B cell (primary cell): ENCODE measurements around the gene RBKS. TPM values are rescaled to one million over a fixed set of nuclear protein-coding genes. Genes with fewer than 3 reads are reported as not detected.

Experiments used
- ATAC-seq: fragments of 200-7000 bp; cut with Tn5 transposase; one replicate; pipeline ENCODE4 v1.10.0; 2021; ENCODE audit warnings: low read depth, mild to moderate bottlenecking, moderate number of reproducible peaks, moderate library complexity
- CTCF ChIA-PET: fragments of 350-600 bp; sonication (Branson Sonifier 250); formaldehyde crosslinking; loops from one replicate; lab custom pipeline; 2021; ENCODE audit warnings: antibody characterized with exemption, inconsistent platforms; lab: Charles Lee
- POLR2A ChIA-PET: fragments of 350-600 bp; sonication (Branson Sonifier 250); formaldehyde crosslinking; loops from one replicate; lab custom pipeline; 2021; ENCODE audit warnings: antibody characterized with exemption; lab: Charles Lee
- DNase-seq: peaks from one replicate; pipeline ENCODE4 v3.0.0; 2013
- H2AFZ ChIP-seq: 2 replicates; pipeline ENCODE4 v1.6.1; 2012; ENCODE audit warnings: mild to moderate bottlenecking, low read depth, low read length; ENCODE audit not compliant: insufficient read depth, poor library complexity, severe bottlenecking
- H3K27ac ChIP-seq, 2 donors: 1 replicate in 1 of 2; 2 replicates in 1 of 2; pipeline ENCODE4 v1.5.1; 2012 to 2013; ENCODE audit warnings: low read length in 2 of 2, mild to moderate bottlenecking in 2 of 2, moderate library complexity in 1 of 2
- H3K27me3 ChIP-seq, 4 experiments: fragments of 200-600 bp in 1 of 4; sonication (generic) in 1 of 4; replicated peaks in 1 of 4; 1 replicate in 2 of 4; 2 replicates in 2 of 4; pipeline versions ENCODE4 v1.6.1 to v1.7.0; 2013 to 2016; ENCODE audit warnings: low read length in 3 of 4, mild to moderate bottlenecking in 2 of 4, mixed read lengths in 1 of 4, moderate library complexity in 1 of 4; ENCODE audit not compliant: insufficient read depth in 4 of 4, control insufficient read depth in 3 of 4; ENCODE audit errors: control extremely low read depth in 1 of 4
- H3K36me3 ChIP-seq, 2 experiments: replicated peaks in 1 of 2; 1 replicate in 1 of 2; 2 replicates in 1 of 2; pipeline versions ENCODE4 v1.6.1 to v1.7.1; 2013; ENCODE audit warnings: low read length in 1 of 2; ENCODE audit not compliant: insufficient read depth in 2 of 2, control insufficient read depth in 1 of 2; ENCODE audit errors: control extremely low read depth in 1 of 2, extremely low read depth in 1 of 2
- H3K4me1 ChIP-seq, 2 donors: fragments of 200-600 bp in 1 of 2; sonication (generic) in 1 of 2; 1 replicate in 1 of 2; 2 replicates in 1 of 2; pipeline versions ENCODE4 v1.5.1 to v1.6.1; 2013 to 2017; ENCODE audit warnings: low read length in 2 of 2; ENCODE audit not compliant: control insufficient read depth in 2 of 2, insufficient read depth in 2 of 2
- H3K4me2 ChIP-seq: replicated peaks from 2 replicates; pipeline ENCODE3; 2012; ENCODE audit warnings: mild to moderate bottlenecking, low read depth, low read length; ENCODE audit not compliant: poor library complexity, severe bottlenecking
- H3K4me3 ChIP-seq, 5 experiments: fragments of 200-600 bp in 1 of 5; sonication (generic) in 1 of 5; 1 replicate in 3 of 5; 2 replicates in 2 of 5; pipeline versions ENCODE4 v1.5.1 to v1.7.0; 2011 to 2016; ENCODE audit warnings: low read length in 4 of 5, mild to moderate bottlenecking in 4 of 5, low read depth in 2 of 5, control low read depth in 1 of 5, moderate library complexity in 1 of 5; ENCODE audit not compliant: insufficient read depth in 1 of 5; ENCODE audit errors: control extremely low read depth in 1 of 5, extremely low read depth in 1 of 5
- H3K79me2 ChIP-seq: fragments of 200-600 bp; sonication (generic); one replicate; pipeline ENCODE4 v1.6.0; 2016; ENCODE audit warnings: low read length; ENCODE audit not compliant: control insufficient read depth, insufficient read depth
- H3K9ac ChIP-seq: fragments of 200-600 bp; sonication (generic); 2 replicates; pipeline ENCODE4 v1.6.1; 2017; ENCODE audit warnings: mild to moderate bottlenecking, low read length, moderate library complexity
- H3K9me3 ChIP-seq, 3 donors: one replicate each; pipeline versions ENCODE4 v1.6.1 to v1.7.1; 2013; ENCODE audit warnings: low read length in 2 of 3; ENCODE audit not compliant: control insufficient read depth in 2 of 3, insufficient read depth in 1 of 3; ENCODE audit errors: control extremely low read depth in 1 of 3
- H4K20me1 ChIP-seq: 2 replicates; pipeline ENCODE4 v1.6.0; 2012; ENCODE audit warnings: mild to moderate bottlenecking, low read length; ENCODE audit not compliant: insufficient read depth, control insufficient read depth, poor library complexity, severe bottlenecking
- H3K27ac Mint-ChIP-seq: one replicate; pipeline ENCODE4 v1.8.0; 2021; ENCODE audit warnings: mixed read lengths
- H3K27me3 Mint-ChIP-seq: one replicate; pipeline ENCODE4 v1.8.0; 2021; ENCODE audit warnings: mixed read lengths
- H3K4me1 Mint-ChIP-seq: one replicate; pipeline ENCODE4 v1.8.0; 2021; ENCODE audit warnings: mixed read lengths
- H3K4me3 Mint-ChIP-seq: one replicate; pipeline ENCODE4 v1.8.0; 2021; ENCODE audit warnings: mixed read lengths
- H3K9me3 Mint-ChIP-seq: one replicate; pipeline ENCODE4 v1.8.0; 2022; ENCODE audit warnings: mixed read lengths; ENCODE audit not compliant: insufficient read depth
- CTCF ChIP-seq: fragments of 200-600 bp; IDR thresholded peaks from one replicate; pipeline ENCODE4 v1.8.0; 2022; ENCODE audit warnings: antibody characterized with exemption, mild to moderate bottlenecking
- EZH2 ChIP-seq: IDR thresholded peaks from 2 replicates; pipeline ENCODE4 v1.6.1; 2012; ENCODE audit warnings: borderline replicate concordance, low read depth, mild to moderate bottlenecking, moderate library complexity, low read length; ENCODE audit not compliant: insufficient read depth, poor library complexity, severe bottlenecking
- WGBS: methylation state at CpG from one replicate; pipeline ENCODE4 v1.1.5; 2013; ENCODE audit warnings: missing lambda C conversion rate; ENCODE audit not compliant: insufficient coverage; 5-methylcytosine and 5-hydroxymethylcytosine counted together
- intact Hi-C: fragments of 100-400 bp; cut with micrococcal nuclease; formaldehyde crosslinking; loops from one replicate; pipeline ENCODE4 v1.10.0; 2022
- polyA plus RNA-seq: library from polyadenylated mRNA; depleted of rRNA; stranded (reverse); fragments of >200 nt; gene quantifications from 2 replicates; pipeline ENCODE4 v1.2.3, GENCODE V29; 2012
- total RNA-seq, 2 donors: library from RNA; stranded (reverse); fragments of 120-200 nt in 1 of 2; gene quantifications; 1 replicate in 1 of 2; 2 replicates in 1 of 2; pipeline versions ENCODE4 v1.2.3 to v1.2.4, GENCODE V29; 2013 to 2022

RBKS gene
- total and polyA plus RNA-seq, 2 donors (not counting 1 experiment from before 2014, with no cell fraction given), result 6.4 to 9.2 TPM

DNA sequence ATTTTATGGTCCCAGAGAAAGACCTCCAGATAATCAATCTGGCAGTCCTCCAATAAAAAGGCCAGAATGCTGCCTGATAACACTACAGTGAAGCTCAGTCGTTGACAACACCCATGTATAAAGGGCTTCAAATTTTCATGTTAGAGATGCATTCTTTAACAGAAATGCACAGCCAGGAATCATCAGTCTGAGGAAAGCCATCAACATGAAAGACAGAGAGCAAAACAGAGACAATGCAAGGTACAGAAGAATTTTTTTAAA is 14.1 kb upstream of the RBKS start:
- Mint-ChIP-seq H3K27ac (no peak overlapping the region), H3K9me3 (no peaks in the 10 kb centered on the region), H3K27me3 (no peaks in the 10 kb centered on the region), H3K4me1 (peaks cover 12% of the 10 kb centered on the region), H3K4me3 (no peak overlapping the region)
- ChIA-PET CTCF (interaction anchor here (0.5 kb wide), 1 partner anchor 865 kb away, joined by 3 read pairs; no protein-coding TSS in a partner anchor), POLR2A (no interaction called here)
- intact Hi-C loops, result no loop called here
- H2AFZ ChIP-seq, result no peak overlapping the region
- no peak overlapping the region for H3K4me2 ChIP-seq
- no peak overlapping the region for H3K27ac ChIP-seq
- no peak overlapping the region for H3K4me3 ChIP-seq
- no peak overlapping the region for H3K9ac ChIP-seq
- H3K36me3 ChIP-seq, result peaks cover 0 to 3% of the 10 kb centered on the region in 2 experiments
- H3K27me3 ChIP-seq, result no peaks in the 10 kb centered on the region
- H3K79me2 ChIP-seq, result peaks cover 34% of the 10 kb centered on the region
- DNase-seq, result no peak
- no peaks in the 10 kb centered on the region for H3K4me1 ChIP-seq
- no peak for ATAC-seq
- H4K20me1 ChIP-seq, result no peaks in the 10 kb centered on the region
- H3K9me3 ChIP-seq, result no peaks in the 10 kb centered on the region
- no CpG with 5 or more reads among the region's 1 CpG for WGBS
- TF ChIP-seq EZH2 (no peak), CTCF (no peak)

- Histone ChIP-seq H3K9me3 (no peaks in the 10 kb centered on the region), H3K36me3 (peaks cover 0 to 3% of the 10 kb centered on the region in 2 experiments), H3K9ac (no peak overlapping the region), H2AFZ (no peak overlapping the region), H3K27me3 (no peaks in the 10 kb centered on the region), H3K4me1 (no peaks in the 10 kb centered on the region), H3K4me2 (no peak overlapping the region), H3K79me2 (peaks cover 36% of the 10 kb centered on the region), H4K20me1 (no peaks in the 10 kb centered on the region), H3K4me3 (no peak overlapping the region), H3K27ac (no peak overlapping the region)
- H3K27ac Mint-ChIP-seq, result no peak overlapping the region
- no peaks in the 10 kb centered on the region for H3K9me3 Mint-ChIP-seq
- ATAC-seq (no peak), DNase-seq (no peak)
- intact Hi-C loops, result no loop called here
- no peaks in the 10 kb centered on the region for H3K27me3 Mint-ChIP-seq
- WGBS, result 100% methylated on average over 2 of the region's 10 CpGs
- POLR2A ChIA-PET, result no interaction called here
- H3K4me1 Mint-ChIP-seq, result peaks cover 12% of the 10 kb centered on the region
- TF ChIP-seq EZH2, result no peak
- TF ChIP-seq CTCF, result no peak
- CTCF ChIA-PET, result interaction anchor here (0.5 kb wide), 1 partner anchor 865 kb away, joined by 3 read pairs; no protein-coding TSS in a partner anchor
- H3K4me3 Mint-ChIP-seq, result no peak overlapping the region
Measured at GRCh38 chr2:27903649-27904404, 13.6 kb upstream of the RBKS start.
